HepG2 (cell line): Measurements from ENCODE around the gene DDI2. TPM values are rescaled to one million over a fixed set of nuclear protein-coding genes. Genes with fewer than 3 reads are reported as not detected.

Experiments used
- ATF3 ChIP-seq: sonication (generic); formaldehyde crosslinking; IDR thresholded peaks from 2 replicates; pipeline ENCODE4 v1.4.0; 2020; ENCODE audit warnings: missing genetic modification reagents
- CC2D1A ChIP-seq: sonication (generic); formaldehyde crosslinking; IDR thresholded peaks from 2 replicates; pipeline ENCODE4 v1.8.1; 2023; ENCODE audit warnings: mild to moderate bottlenecking, missing genetic modification reagents
- MXD4 ChIP-seq: IDR thresholded peaks from 2 replicates; pipeline ENCODE4 v1.6.1; 2016; ENCODE audit warnings: mild to moderate bottlenecking, missing biosample characterization, missing genetic modification reagents
- PCBP1 ChIP-seq: fragments of 200-400 bp; formaldehyde crosslinking; IDR thresholded peaks from 2 replicates; pipeline ENCODE4 v1.6.1; 2017; ENCODE audit warnings: mild to moderate bottlenecking, low read depth, low read length, borderline replicate concordance
- RORA ChIP-seq: sonication (generic); formaldehyde crosslinking; IDR thresholded peaks from 2 replicates; pipeline ENCODE4 v1.5.0; 2020; ENCODE audit warnings: mild to moderate bottlenecking, missing genetic modification reagents, moderate library complexity
- SIX4 ChIP-seq: sonication (generic); formaldehyde crosslinking; IDR thresholded peaks from 2 replicates; pipeline ENCODE4 v1.4.0; 2020; ENCODE audit warnings: missing genetic modification reagents
- SP5 ChIP-seq: IDR thresholded peaks from 2 replicates; pipeline ENCODE4 v1.6.1; 2016; ENCODE audit warnings: low read depth, borderline replicate concordance
- TFE3 ChIP-seq: IDR thresholded peaks from 2 replicates; pipeline ENCODE4 v1.6.1; 2016
- ZNF180 ChIP-seq: sonication (generic); formaldehyde crosslinking; IDR thresholded peaks from 2 replicates; pipeline ENCODE4 v1.4.0; 2020; ENCODE audit warnings: low read depth, missing genetic modification reagents, borderline replicate concordance
- ZNF333 ChIP-seq: sonication (generic); formaldehyde crosslinking; IDR thresholded peaks from 2 replicates; pipeline ENCODE4 v1.4.0; 2020; ENCODE audit warnings: mild to moderate bottlenecking, missing genetic modification reagents, borderline replicate concordance
- ZNF44 ChIP-seq: sonication (generic); formaldehyde crosslinking; IDR thresholded peaks from 2 replicates; pipeline ENCODE4 v1.5.1; 2020; ENCODE audit warnings: mild to moderate bottlenecking, missing genetic modification reagents
- ZNF678 ChIP-seq: sonication (generic); formaldehyde crosslinking; IDR thresholded peaks from 2 replicates; pipeline ENCODE4 v1.4.0; 2020; ENCODE audit warnings: mild to moderate bottlenecking, missing genetic modification reagents
- ZNF75D ChIP-seq: sonication (generic); formaldehyde crosslinking; IDR thresholded peaks from 2 replicates; pipeline ENCODE4 v1.8.1; 2023; ENCODE audit warnings: missing genetic modification reagents, mild to moderate bottlenecking, borderline replicate concordance
- polyA plus RNA-seq, 8 experiments: library from polyadenylated mRNA; depleted of rRNA in 3 of 8; stranded (reverse) in 7 of 8; unstranded in 1 of 8; fragments of >200 nt; fragmentation: Illumina TruSeq in 4 of 8; extraction: Trizol in 4 of 8; gene quantifications; 2 replicates each; pipeline versions ENCODE4 v1.2.1 to v1.2.3, GENCODE V29; 2011 to 2016; ENCODE audit warnings: low read depth in 4 of 8, missing spikeins in 1 of 8, mixed read lengths in 1 of 8; ENCODE audit not compliant: insufficient read depth in 1 of 8
- total RNA-seq, 5 experiments: library from RNA; depleted of rRNA; stranded (reverse); fragments of >200 nt; fragmentation: Illumina TruSeq; extraction: Trizol; gene quantifications; 2 replicates each; pipeline ENCODE4 v1.2.3, GENCODE V29; 2016; ENCODE audit warnings: low read depth in 1 of 5
- TF ChIP-seq, protein P1 (sequence below): sonication (generic); formaldehyde crosslinking; IDR thresholded peaks from 2 replicates; pipeline ENCODE4 v1.4.0; 2020; ENCODE audit warnings: low read depth, mild to moderate bottlenecking, missing genetic modification reagents
- TF ChIP-seq, protein P2 (sequence below): sonication (generic); formaldehyde crosslinking; IDR thresholded peaks from 2 replicates; pipeline ENCODE4 v1.4.0; 2020; ENCODE audit warnings: mild to moderate bottlenecking, missing genetic modification reagents
- TF ChIP-seq, protein P3 (sequence below): sonication (generic); formaldehyde crosslinking; IDR thresholded peaks from 2 replicates; pipeline ENCODE4 v1.4.0; 2020; ENCODE audit warnings: missing genetic modification reagents
- TF ChIP-seq, protein P4 (sequence below): sonication (generic); formaldehyde crosslinking; IDR thresholded peaks from 2 replicates; pipeline ENCODE4 v1.4.0; 2020; ENCODE audit warnings: missing genetic modification reagents

The DDI2 gene
- total and polyA plus RNA-seq, 2 of the 13 experiments (the other 11 are each of a cell fraction or from before 2014, with no cell fraction given) = 8.5 to 25.7 TPM

DNA sequence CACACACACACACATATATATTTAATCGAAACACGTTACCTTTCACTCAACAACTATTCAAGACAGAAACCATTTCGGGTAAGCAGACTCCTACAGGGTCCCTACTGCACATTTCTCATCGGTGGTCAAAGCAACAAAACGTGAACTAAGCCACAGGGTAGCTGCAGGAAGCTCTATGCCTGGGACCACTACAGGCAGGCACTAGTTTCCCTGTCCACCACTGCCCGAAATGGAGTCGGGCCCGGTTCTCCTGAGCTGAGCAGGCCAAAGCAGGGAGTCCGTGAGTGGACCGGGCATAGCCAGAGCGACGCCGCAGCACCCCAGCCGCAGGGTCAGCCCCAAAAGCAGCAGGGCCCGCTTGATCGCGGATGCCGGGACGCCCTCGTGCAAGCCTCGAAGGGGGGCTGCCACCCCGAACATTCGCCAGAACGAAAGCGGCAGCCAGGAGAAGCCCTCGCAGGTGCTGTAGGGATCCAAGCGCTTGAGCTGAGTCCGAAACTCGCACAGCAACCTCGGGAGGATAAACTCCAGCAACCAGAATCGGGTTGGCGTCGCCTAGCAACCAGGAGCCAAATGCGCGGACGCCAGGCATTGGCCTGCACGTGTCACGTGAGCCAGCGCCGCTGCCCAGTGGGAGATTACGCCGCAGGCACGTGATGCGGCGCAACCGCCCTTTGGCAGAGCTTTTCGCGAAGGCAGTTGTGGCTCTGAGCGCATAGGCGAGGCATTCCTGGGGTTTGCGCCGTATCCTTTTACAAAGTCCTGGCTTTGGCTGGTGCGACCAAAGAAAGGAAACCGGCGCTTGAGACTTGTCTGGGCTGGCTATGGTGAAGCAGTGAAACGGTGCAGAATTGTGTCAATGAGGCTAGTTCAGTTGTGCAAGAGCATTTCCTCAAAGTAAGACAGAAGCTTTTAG is 13.9 kb upstream of the DDI2 start (continued):
- peak; percentile 6 for TF ChIP-seq ATF3
- 0 out of 2 replicates have a peak, but pooled peaks have one; percentile 83 for TF ChIP-seq ZNF75D (CRISPR knock-in tag)
- TF ChIP-seq, protein P1, sequence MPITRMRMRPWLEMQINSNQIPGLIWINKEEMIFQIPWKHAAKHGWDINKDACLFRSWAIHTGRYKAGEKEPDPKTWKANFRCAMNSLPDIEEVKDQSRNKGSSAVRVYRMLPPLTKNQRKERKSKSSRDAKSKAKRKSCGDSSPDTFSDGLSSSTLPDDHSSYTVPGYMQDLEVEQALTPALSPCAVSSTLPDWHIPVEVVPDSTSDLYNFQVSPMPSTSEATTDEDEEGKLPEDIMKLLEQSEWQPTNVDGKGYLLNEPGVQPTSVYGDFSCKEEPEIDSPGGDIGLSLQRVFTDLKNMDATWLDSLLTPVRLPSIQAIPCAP = no peak
- TF ChIP-seq CC2D1A (CRISPR knock-in tag) = no peak
- TF ChIP-seq SIX4 (CRISPR knock-in tag) = peak; percentile 49; the same call in 1 of the 2 replicates
- TF ChIP-seq, protein P2, sequence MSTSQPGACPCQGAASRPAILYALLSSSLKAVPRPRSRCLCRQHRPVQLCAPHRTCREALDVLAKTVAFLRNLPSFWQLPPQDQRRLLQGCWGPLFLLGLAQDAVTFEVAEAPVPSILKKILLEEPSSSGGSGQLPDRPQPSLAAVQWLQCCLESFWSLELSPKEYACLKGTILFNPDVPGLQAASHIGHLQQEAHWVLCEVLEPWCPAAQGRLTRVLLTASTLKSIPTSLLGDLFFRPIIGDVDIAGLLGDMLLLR (CRISPR knock-in tag) = peak; percentile 10; the same call in 1 of the 2 replicates
- peak; percentile 97 for TF ChIP-seq TFE3 (CRISPR knock-in tag)
- TF ChIP-seq RORA = no peak
- TF ChIP-seq ZNF333 (CRISPR knock-in tag) = 0 out of 2 replicates have a peak, but pooled peaks have one; percentile 68
- TF ChIP-seq, protein P3, sequence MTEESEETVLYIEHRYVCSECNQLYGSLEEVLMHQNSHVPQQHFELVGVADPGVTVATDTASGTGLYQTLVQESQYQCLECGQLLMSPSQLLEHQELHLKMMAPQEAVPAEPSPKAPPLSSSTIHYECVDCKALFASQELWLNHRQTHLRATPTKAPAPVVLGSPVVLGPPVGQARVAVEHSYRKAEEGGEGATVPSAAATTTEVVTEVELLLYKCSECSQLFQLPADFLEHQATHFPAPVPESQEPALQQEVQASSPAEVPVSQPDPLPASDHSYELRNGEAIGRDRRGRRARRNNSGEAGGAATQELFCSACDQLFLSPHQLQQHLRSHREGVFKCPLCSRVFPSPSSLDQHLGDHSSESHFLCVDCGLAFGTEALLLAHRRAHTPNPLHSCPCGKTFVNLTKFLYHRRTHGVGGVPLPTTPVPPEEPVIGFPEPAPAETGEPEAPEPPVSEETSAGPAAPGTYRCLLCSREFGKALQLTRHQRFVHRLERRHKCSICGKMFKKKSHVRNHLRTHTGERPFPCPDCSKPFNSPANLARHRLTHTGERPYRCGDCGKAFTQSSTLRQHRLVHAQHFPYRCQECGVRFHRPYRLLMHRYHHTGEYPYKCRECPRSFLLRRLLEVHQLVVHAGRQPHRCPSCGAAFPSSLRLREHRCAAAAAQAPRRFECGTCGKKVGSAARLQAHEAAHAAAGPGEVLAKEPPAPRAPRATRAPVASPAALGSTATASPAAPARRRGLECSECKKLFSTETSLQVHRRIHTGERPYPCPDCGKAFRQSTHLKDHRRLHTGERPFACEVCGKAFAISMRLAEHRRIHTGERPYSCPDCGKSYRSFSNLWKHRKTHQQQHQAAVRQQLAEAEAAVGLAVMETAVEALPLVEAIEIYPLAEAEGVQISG (CRISPR knock-in tag) = peak; percentile 77; the same call in 1 of the 2 replicates
- peak; percentile 33; the same call in 1 of the 2 replicates for TF ChIP-seq SP5 (CRISPR knock-in tag)
- no peak for TF ChIP-seq ZNF180 (CRISPR knock-in tag)
- peak; percentile 64; the same call in 1 of the 2 replicates for TF ChIP-seq ZNF44 (CRISPR knock-in tag)
- TF ChIP-seq, protein P4, sequence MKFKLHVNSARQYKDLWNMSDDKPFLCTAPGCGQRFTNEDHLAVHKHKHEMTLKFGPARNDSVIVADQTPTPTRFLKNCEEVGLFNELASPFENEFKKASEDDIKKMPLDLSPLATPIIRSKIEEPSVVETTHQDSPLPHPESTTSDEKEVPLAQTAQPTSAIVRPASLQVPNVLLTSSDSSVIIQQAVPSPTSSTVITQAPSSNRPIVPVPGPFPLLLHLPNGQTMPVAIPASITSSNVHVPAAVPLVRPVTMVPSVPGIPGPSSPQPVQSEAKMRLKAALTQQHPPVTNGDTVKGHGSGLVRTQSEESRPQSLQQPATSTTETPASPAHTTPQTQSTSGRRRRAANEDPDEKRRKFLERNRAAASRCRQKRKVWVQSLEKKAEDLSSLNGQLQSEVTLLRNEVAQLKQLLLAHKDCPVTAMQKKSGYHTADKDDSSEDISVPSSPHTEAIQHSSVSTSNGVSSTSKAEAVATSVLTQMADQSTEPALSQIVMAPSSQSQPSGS (CRISPR knock-in tag) = no peak
- no peak for TF ChIP-seq PCBP1
- TF ChIP-seq MXD4 (CRISPR knock-in tag) = peak; percentile 94
- 0 out of 2 replicates have a peak, but pooled peaks have one; percentile 12 for TF ChIP-seq ZNF678 (CRISPR knock-in tag)
